ENCODE measurements around the gene DMD.

DNA sequence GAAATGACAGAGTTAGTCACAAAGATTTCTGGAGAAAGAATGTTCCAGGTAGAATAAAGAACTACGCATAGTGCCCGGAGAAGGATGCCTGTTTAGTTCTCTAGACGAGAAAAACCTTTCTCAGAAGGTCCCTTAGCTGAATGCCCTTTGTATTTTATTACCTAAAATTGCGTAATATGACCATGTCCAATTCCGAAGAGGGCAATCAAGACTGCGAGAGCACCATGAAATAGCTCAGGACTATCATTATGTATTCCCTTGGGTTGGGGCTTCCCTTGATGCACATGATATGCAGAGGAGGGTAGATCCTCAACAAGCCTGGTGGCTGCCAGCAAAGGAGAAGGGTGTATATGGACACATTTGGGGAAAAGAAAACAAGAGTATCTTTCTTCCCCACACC, 1781.4 kb downstream of the DMD start:
- TF ChIP-seq, protein P1, sequence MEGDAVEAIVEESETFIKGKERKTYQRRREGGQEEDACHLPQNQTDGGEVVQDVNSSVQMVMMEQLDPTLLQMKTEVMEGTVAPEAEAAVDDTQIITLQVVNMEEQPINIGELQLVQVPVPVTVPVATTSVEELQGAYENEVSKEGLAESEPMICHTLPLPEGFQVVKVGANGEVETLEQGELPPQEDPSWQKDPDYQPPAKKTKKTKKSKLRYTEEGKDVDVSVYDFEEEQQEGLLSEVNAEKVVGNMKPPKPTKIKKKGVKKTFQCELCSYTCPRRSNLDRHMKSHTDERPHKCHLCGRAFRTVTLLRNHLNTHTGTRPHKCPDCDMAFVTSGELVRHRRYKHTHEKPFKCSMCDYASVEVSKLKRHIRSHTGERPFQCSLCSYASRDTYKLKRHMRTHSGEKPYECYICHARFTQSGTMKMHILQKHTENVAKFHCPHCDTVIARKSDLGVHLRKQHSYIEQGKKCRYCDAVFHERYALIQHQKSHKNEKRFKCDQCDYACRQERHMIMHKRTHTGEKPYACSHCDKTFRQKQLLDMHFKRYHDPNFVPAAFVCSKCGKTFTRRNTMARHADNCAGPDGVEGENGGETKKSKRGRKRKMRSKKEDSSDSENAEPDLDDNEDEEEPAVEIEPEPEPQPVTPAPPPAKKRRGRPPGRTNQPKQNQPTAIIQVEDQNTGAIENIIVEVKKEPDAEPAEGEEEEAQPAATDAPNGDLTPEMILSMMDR (IDR thresholded peaks at IDR 0.05), result no peak
- TF ChIP-seq EZH2 (IDR thresholded peaks at IDR 0.05), result no peak

All from neural progenitor cell (in vitro differentiated cells).